Subcutaneous adipose tissue (tissue), 4 donors: ENCODE measurements around the gene SLCO2A1. TPM values are rescaled to one million over a fixed set of nuclear protein-coding genes. Genes with fewer than 3 reads are reported as not detected.

Experiments
- CTCF ChIP-seq: fragments of 450-650 bp; IDR thresholded peaks from one replicate; pipeline ENCODE4 v1.5.1; 2016; ENCODE audit warnings: low read depth, mild to moderate bottlenecking, control low read depth, antibody characterized with exemption, moderate library complexity
- total RNA-seq, 4 donors: library from RNA; depleted of rRNA; stranded (reverse); fragments of >200 nt; gene quantifications; one replicate each; pipeline ENCODE4 v1.1.0, GENCODE V29; 2016

Gene SLCO2A1
- total RNA-seq, 4 donors from 2014 or later, result 2.4 to 7.2 (median 3.1) TPM

GRCh38 chr3:133887074-133887802, 142.5 kb downstream of the SLCO2A1 start:
- TF ChIP-seq CTCF, result no peak

- no peak for TF ChIP-seq CTCF
Observed at GRCh38 chr3:133886031-133886722, 143.5 kb downstream of the SLCO2A1 start.

- TF ChIP-seq CTCF, result no peak
Observed at GRCh38 chr3:133884887-133885711, 144.6 kb downstream of the SLCO2A1 start.

- no peak for TF ChIP-seq CTCF
Observed at GRCh38 chr3:133884054-133884886, 145.5 kb downstream of the SLCO2A1 start.

- no peak for TF ChIP-seq CTCF
Observed at GRCh38 chr3:133883641-133884040, 146.1 kb downstream of the SLCO2A1 start.

GRCh38 chr3:133882986-133883586, 146.6 kb downstream of the SLCO2A1 start:
- TF ChIP-seq CTCF, result no peak
